Caco-2 (cell line): Measurements from ENCODE around the gene PARD3. TPM values are rescaled to one million over a fixed set of nuclear protein-coding genes. Genes with fewer than 3 reads are reported as not detected.

Experiments
- BruUV-seq: library from RNA; stranded (reverse); fragments of 400-500 nt; replicated peaks from 2 replicates; lab custom pipeline; 2021; lab: Mats Ljungman, UMichigan
- CTCF ChIA-PET: fragments of 300-600 bp; sonication (Branson Sonifier 250); formaldehyde crosslinking; loops from one replicate; lab custom pipeline; 2022; ENCODE audit warnings: antibody characterized with exemption; lab: Charles Lee
- POLR2A ChIA-PET: fragments of 300-600 bp; sonication (Branson Sonifier 250); formaldehyde crosslinking; loops from one replicate; lab custom pipeline; 2022; ENCODE audit warnings: antibody characterized with exemption; lab: Charles Lee
- DNase-seq, 2 experiments: peaks; one replicate each; pipeline versions ENCODE4 v3.0.0 to v3.0.0-alpha.2; 2020 to 2022
- H3K27me3 ChIP-seq: replicated peaks from 2 replicates; pipeline ENCODE4 v1.6.0; 2011; ENCODE audit warnings: low read length; ENCODE audit not compliant: control insufficient read depth, insufficient read depth
- H3K36me3 ChIP-seq: 2 replicates; pipeline ENCODE4 v1.5.1; 2011; ENCODE audit warnings: low read length; ENCODE audit not compliant: control insufficient read depth, insufficient read depth
- H3K4me1 ChIP-seq: fragments of 250-450 bp; sonication (Bioruptor Pico); 2 replicates; pipeline ENCODE4 v1.5.1; 2020; ENCODE audit warnings: mild to moderate bottlenecking
- H3K4me3 ChIP-seq: 2 replicates; pipeline ENCODE4 v1.5.1; 2011; ENCODE audit warnings: low read depth, mild to moderate bottlenecking, control low read depth, low read length
- H3K9me3 ChIP-seq: fragments of 250-450 bp; sonication (Bioruptor Pico); 2 replicates; pipeline ENCODE4 v1.5.1; 2020; ENCODE audit warnings: mild to moderate bottlenecking, moderate library complexity
- H3K27ac Mint-ChIP-seq: one replicate; pipeline ENCODE4 v1.8.0; 2022; ENCODE audit warnings: mixed read lengths; ENCODE audit not compliant: unreplicated experiment
- H3K27me3 Mint-ChIP-seq: one replicate; pipeline ENCODE4 v1.8.0; 2022; ENCODE audit warnings: mixed read lengths; ENCODE audit not compliant: insufficient read depth, unreplicated experiment
- H3K36me3 Mint-ChIP-seq: one replicate; pipeline ENCODE4 v1.8.0; 2022; ENCODE audit warnings: mild to moderate bottlenecking, mixed read lengths; ENCODE audit not compliant: insufficient read depth, unreplicated experiment
- H3K4me1 Mint-ChIP-seq: one replicate; pipeline ENCODE4 v1.8.0; 2022; ENCODE audit warnings: low read depth, mixed read lengths; ENCODE audit not compliant: unreplicated experiment
- H3K4me3 Mint-ChIP-seq: one replicate; pipeline ENCODE4 v1.8.0; 2022; ENCODE audit warnings: mild to moderate bottlenecking, moderate library complexity, mixed read lengths; ENCODE audit not compliant: unreplicated experiment
- H3K9me3 Mint-ChIP-seq: one replicate; pipeline ENCODE4 v1.8.0; 2022; ENCODE audit warnings: mixed read lengths; ENCODE audit not compliant: unreplicated experiment
- intact Hi-C: fragments of 100-400 bp; cut with micrococcal nuclease; formaldehyde crosslinking; loops from one replicate; pipeline ENCODE4 v1.10.0; 2022; ENCODE audit not compliant: unreplicated experiment
- total RNA-seq: library from RNA; stranded (reverse); gene quantifications from 2 replicates; pipeline ENCODE4 v1.2.3, GENCODE V29; 2022
- TF ChIP-seq, protein P1 (sequence below), 2 experiments: fragments of 200-600 bp in 1 of 2; IDR thresholded peaks; 1 replicate in 1 of 2; 2 replicates in 1 of 2; pipeline versions ENCODE4 v1.5.1 to v1.8.0; 2011 to 2022; ENCODE audit warnings: antibody characterized with exemption in 1 of 2, control low read depth in 1 of 2, inconsistent platforms in 1 of 2, low read depth in 1 of 2, low read length in 1 of 2, mild to moderate bottlenecking in 1 of 2, moderate library complexity in 1 of 2; ENCODE audit not compliant: insufficient read depth in 1 of 2, severe bottlenecking in 1 of 2, unreplicated experiment in 1 of 2

The PARD3 gene
- total RNA-seq, 1 experiment from 2014 or later, result 80.7 TPM

DNA sequence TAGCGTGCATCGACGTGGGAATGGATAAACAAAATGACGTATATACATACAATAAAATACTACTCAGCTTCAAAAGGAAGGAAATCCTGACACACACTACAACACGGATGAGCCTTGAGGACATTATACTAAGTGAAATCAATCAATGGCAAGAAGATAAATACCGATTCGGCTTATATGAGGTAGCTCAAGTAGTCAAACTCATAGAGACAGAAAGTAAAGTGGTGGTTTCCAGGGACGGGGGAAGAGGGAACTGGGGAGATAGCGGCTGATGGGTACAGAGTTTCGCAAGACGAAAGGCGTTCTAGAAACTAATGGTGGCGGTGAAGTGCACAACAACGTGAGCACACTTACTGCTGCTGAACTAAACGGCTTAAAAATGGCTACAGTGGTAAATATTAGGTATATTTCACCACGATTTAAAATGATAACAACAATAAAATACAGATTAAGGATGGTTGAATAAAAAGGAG is 516.7 kb downstream of the PARD3 start:
- TF ChIP-seq, protein P1, sequence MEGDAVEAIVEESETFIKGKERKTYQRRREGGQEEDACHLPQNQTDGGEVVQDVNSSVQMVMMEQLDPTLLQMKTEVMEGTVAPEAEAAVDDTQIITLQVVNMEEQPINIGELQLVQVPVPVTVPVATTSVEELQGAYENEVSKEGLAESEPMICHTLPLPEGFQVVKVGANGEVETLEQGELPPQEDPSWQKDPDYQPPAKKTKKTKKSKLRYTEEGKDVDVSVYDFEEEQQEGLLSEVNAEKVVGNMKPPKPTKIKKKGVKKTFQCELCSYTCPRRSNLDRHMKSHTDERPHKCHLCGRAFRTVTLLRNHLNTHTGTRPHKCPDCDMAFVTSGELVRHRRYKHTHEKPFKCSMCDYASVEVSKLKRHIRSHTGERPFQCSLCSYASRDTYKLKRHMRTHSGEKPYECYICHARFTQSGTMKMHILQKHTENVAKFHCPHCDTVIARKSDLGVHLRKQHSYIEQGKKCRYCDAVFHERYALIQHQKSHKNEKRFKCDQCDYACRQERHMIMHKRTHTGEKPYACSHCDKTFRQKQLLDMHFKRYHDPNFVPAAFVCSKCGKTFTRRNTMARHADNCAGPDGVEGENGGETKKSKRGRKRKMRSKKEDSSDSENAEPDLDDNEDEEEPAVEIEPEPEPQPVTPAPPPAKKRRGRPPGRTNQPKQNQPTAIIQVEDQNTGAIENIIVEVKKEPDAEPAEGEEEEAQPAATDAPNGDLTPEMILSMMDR (IDR thresholded peaks at IDR 0.05; ENCODE audit: insufficient read depth in 1 of 2, low read depth in 1 of 2, low read length in 1 of 2, severe bottlenecking in 1 of 2, unreplicated experiment in 1 of 2), result no peak
- H3K36me3 ChIP-seq, result 0 out of 2 replicates have a peak, but pooled peaks cover 1% of the 10 kb centered on the region
- H3K9me3 ChIP-seq, result no peaks in the 10 kb centered on the region
- Mint-ChIP-seq H3K27ac (peak overlapping the region; percentile 5), H3K4me3 (no peak overlapping the region), H3K36me3 (peaks cover 6% of the 10 kb centered on the region), H3K9me3 (no peaks in the 10 kb centered on the region), H3K4me1 (peaks cover 30% of the 10 kb centered on the region), H3K27me3 (no peaks in the 10 kb centered on the region)
- H3K4me1 ChIP-seq, result peaks cover 19% of the 10 kb centered on the region
- no peak for DNase-seq
- no TSS peak for BruUV-seq
- ChIA-PET CTCF (interaction anchor here (0.5 to 1.2 kb wide), 3 partner anchors 19 to 357 kb away, joined by 3 to 4 read pairs (median 4); no protein-coding TSS in a partner anchor), POLR2A (no interaction called here)
- intact Hi-C loops, result no loop called here
- H3K27me3 ChIP-seq, result no peaks in the 10 kb centered on the region
- H3K4me3 ChIP-seq, result no peak overlapping the region

DNA sequence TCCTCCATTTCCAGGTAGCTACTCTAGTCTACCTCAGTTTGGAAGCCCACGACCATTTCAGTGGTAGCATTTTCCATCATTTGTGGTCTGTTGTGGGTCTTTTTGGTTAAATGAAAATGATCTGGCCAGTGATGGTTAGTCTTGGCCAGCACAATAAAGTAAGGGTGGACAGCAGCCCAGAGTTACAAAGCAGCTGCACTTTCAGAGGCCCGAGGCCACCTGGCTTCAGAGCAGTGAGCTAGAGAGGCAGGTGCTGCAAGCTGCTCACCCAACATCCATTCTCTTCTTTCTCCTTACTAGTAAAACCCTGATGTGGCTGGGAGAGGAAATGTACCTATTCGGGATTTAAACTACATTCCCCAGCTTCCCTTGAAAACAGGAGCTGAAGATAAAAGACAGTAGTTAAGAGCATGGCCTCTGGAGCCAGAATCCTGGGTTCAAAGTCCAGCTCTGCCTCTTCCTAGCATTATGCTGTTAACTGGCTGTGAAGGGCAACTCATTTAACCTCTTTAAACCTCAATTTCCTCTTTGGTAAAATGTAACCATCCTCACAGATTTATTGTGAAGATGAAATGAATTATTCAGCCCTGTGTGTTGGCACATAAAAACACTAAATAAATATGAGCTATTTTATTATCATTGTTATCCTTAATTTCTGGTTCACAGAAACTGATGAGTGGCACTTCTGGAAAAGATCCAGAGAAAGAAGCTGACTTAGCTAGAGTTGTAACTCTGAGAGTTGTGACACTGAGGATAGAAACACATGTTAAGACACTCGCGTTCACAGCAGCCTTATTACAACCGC is 517.4 kb downstream of the PARD3 start:
- Mint-ChIP-seq H3K27ac (peak overlapping the region; percentile 5), H3K4me1 (peaks cover 30% of the 10 kb centered on the region), H3K27me3 (no peaks in the 10 kb centered on the region), H3K9me3 (no peaks in the 10 kb centered on the region), H3K36me3 (peaks cover 6% of the 10 kb centered on the region), H3K4me3 (no peak overlapping the region)
- Histone ChIP-seq H3K4me3 (no peak overlapping the region), H3K9me3 (no peaks in the 10 kb centered on the region), H3K27me3 (no peaks in the 10 kb centered on the region), H3K4me1 (peaks cover 19% of the 10 kb centered on the region), H3K36me3 (0 out of 2 replicates have a peak, but pooled peaks cover 1% of the 10 kb centered on the region)
- CTCF ChIA-PET, result interaction anchor here (0.5 to 1.2 kb wide), 3 partner anchors 19 to 358 kb away, joined by 3 to 4 read pairs (median 4); no protein-coding TSS in a partner anchor
- TF ChIP-seq, protein P1 (IDR thresholded peaks at IDR 0.05; ENCODE audit: insufficient read depth in 1 of 2, low read depth in 1 of 2, low read length in 1 of 2, severe bottlenecking in 1 of 2, unreplicated experiment in 1 of 2), result no peak
- no TSS peak for BruUV-seq
- peak; percentile 55 to 58 for DNase-seq
- POLR2A ChIA-PET, result interaction anchor here (0.6 kb wide), 1 partner anchor 66 kb away, joined by 4 read pairs; no protein-coding TSS in a partner anchor
- intact Hi-C loops, result no loop called here

DNA sequence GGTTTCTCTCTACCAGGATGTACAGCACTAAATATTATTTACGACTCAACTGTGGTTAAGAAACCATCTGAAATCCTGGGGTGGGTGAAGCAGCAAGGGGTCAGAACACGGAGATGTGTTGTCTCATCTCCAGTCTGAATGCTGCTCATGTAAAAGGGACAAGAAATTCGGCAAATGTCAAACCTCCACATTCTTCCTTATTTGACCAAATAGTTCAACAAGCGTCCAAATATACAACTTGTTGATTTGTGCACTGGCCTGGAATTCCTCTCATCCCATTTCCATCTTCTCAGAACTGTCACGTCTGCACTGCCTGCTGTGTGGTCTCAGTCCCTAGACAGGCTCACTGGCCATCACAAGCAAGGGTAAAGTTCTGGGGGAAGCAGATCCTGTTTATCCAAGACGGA is 520.0 kb downstream of the PARD3 start:
- BruUV-seq, result no TSS peak
- Histone ChIP-seq H3K36me3 (0 out of 2 replicates have a peak, but pooled peaks cover 1% of the 10 kb centered on the region), H3K4me3 (no peak overlapping the region), H3K27me3 (no peaks in the 10 kb centered on the region), H3K4me1 (peaks cover 19% of the 10 kb centered on the region), H3K9me3 (no peaks in the 10 kb centered on the region)
- H3K4me3 Mint-ChIP-seq, result no peak overlapping the region
- TF ChIP-seq, protein P1 (IDR thresholded peaks at IDR 0.05; ENCODE audit: insufficient read depth in 1 of 2, low read depth in 1 of 2, low read length in 1 of 2, severe bottlenecking in 1 of 2, unreplicated experiment in 1 of 2), result no peak
- POLR2A ChIA-PET, result no interaction called here
- intact Hi-C loops, result no loop called here
- CTCF ChIA-PET, result no interaction called here
- no peak for DNase-seq
- no peaks in the 10 kb centered on the region for H3K27me3 Mint-ChIP-seq
- H3K4me1 Mint-ChIP-seq, result peaks cover 30% of the 10 kb centered on the region
- H3K9me3 Mint-ChIP-seq, result no peaks in the 10 kb centered on the region
- no peak overlapping the region for H3K27ac Mint-ChIP-seq
- peaks cover 6% of the 10 kb centered on the region for H3K36me3 Mint-ChIP-seq
